ENCODE measurements around the gene RRP8.

RRP8 gene

GRCh38 chr11:6553634-6554033 is 49.8 kb downstream of the RRP8 start:
- no peak overlapping the region for H3K27ac ChIP-seq
- TF ChIP-seq CTCF (conservative IDR thresholded peaks at IDR 0.05) = no peak

GRCh38 chr11:6548641-6549040 is 54.8 kb downstream of the RRP8 start:
- TF ChIP-seq CTCF (conservative IDR thresholded peaks at IDR 0.05) = no peak
- H3K27ac ChIP-seq = no peak overlapping the region

GRCh38 chr11:6548121-6548520 is 55.3 kb downstream of the RRP8 start:
- no peak overlapping the region for H3K27ac ChIP-seq
- no peak for TF ChIP-seq CTCF (conservative IDR thresholded peaks at IDR 0.05)

- no peak for TF ChIP-seq CTCF (conservative IDR thresholded peaks at IDR 0.05)
- no peak overlapping the region for H3K27ac ChIP-seq
Measured at GRCh38 chr11:6547177-6547576, 56.2 kb downstream of the RRP8 start.

- no peak overlapping the region for H3K27ac ChIP-seq
- TF ChIP-seq CTCF (conservative IDR thresholded peaks at IDR 0.05) = no peak
Measured at GRCh38 chr11:6546735-6547134, 56.7 kb downstream of the RRP8 start.

- no peak overlapping the region for H3K27ac ChIP-seq
- TF ChIP-seq CTCF (conservative IDR thresholded peaks at IDR 0.05) = no peak
Measured at GRCh38 chr11:6545917-6546605, 57.4 kb downstream of the RRP8 start.
